GM12873 (cell line): ENCODE measurements around the gene ATP11B.

Experiments used
- CTCF ChIP-seq: IDR thresholded peaks from 2 replicates; pipeline ENCODE4 v1.5.1; 2012; ENCODE audit warnings: low read depth, mild to moderate bottlenecking, moderate library complexity, low read length, control low read depth; ENCODE audit not compliant: insufficient read depth; ENCODE audit errors: missing control alignments

Gene ATP11B

GRCh38 chr3:182808041-182808770 is 14.9 kb downstream of the ATP11B start:
- TF ChIP-seq CTCF: no peak

- no peak for TF ChIP-seq CTCF
Measured at GRCh38 chr3:182809531-182809930, 16.2 kb downstream of the ATP11B start.

- TF ChIP-seq CTCF: no peak
Measured at GRCh38 chr3:182810574-182811268, 17.4 kb downstream of the ATP11B start.

- TF ChIP-seq CTCF: no peak
Measured at GRCh38 chr3:182811269-182811596, 17.9 kb downstream of the ATP11B start.

- TF ChIP-seq CTCF: no peak
Measured at GRCh38 chr3:182812123-182812522, 18.8 kb downstream of the ATP11B start.

- TF ChIP-seq CTCF: no peak
Measured at GRCh38 chr3:182814419-182815062, 21.2 kb downstream of the ATP11B start.

GRCh38 chr3:182816181-182816580 is 22.9 kb downstream of the ATP11B start:
- TF ChIP-seq CTCF: no peak
